Stimulated activated naive B cell treated with anti-CD40 and anti-IgM and Interleukin-4, amounts not matched to agents 10 μg/mL and 1 μg/mL and 100 μg/mL, for 72 hours (primary cell): ENCODE data around the gene AGAP5.

Experiments used
- ATAC-seq, 2 donors: fragments of 150-1000 bp; cut with Tn5 transposase; replicated peaks; 2 replicates each; pipeline ENCODE4 v1.10.0; 2021; ENCODE audit warnings: moderate library complexity in 1 of 2
- DNase-seq: peaks from one replicate; pipeline ENCODE4 v3.0.0; 2021
- H3K27ac Mint-ChIP-seq: one replicate; pipeline ENCODE4 v1.8.0; 2022; ENCODE audit warnings: mild to moderate bottlenecking, mixed read lengths
- H3K27me3 Mint-ChIP-seq, 2 donors: one replicate each; pipeline ENCODE4 v1.8.0; 2022; ENCODE audit warnings: mixed read lengths in 2 of 2
- H3K36me3 Mint-ChIP-seq, 2 donors: one replicate each; pipeline ENCODE4 v1.8.0; 2022; ENCODE audit warnings: mixed read lengths in 2 of 2, mild to moderate bottlenecking in 1 of 2
- H3K4me1 Mint-ChIP-seq, 2 donors: one replicate each; pipeline ENCODE4 v1.8.0; 2022; ENCODE audit warnings: mixed read lengths in 2 of 2, mild to moderate bottlenecking in 1 of 2
- H3K4me3 Mint-ChIP-seq, 2 donors: one replicate each; pipeline ENCODE4 v1.8.0; 2022; ENCODE audit warnings: mild to moderate bottlenecking in 2 of 2, mixed read lengths in 2 of 2, moderate library complexity in 1 of 2
- H3K9me3 Mint-ChIP-seq, 2 donors: one replicate each; pipeline ENCODE4 v1.8.0; 2022; ENCODE audit warnings: mixed read lengths in 2 of 2, mild to moderate bottlenecking in 1 of 2

Gene AGAP5

GRCh38 chr10:73643362-73643761 lies 54.5 kb downstream of the AGAP5 start:
- peaks cover 0 to 1% of the 10 kb centered on the region in 2 donors for H3K36me3 Mint-ChIP-seq
- no peak for ATAC-seq
- H3K27ac Mint-ChIP-seq, result peak overlapping the region; percentile 22
- H3K4me1 Mint-ChIP-seq, result peaks cover 17 to 26% of the 10 kb centered on the region in 2 donors
- no peak overlapping the region for H3K4me3 Mint-ChIP-seq
- H3K27me3 Mint-ChIP-seq, result peaks cover 10 to 11% of the 10 kb centered on the region in 2 donors
- no peak for DNase-seq
- no peaks in the 10 kb centered on the region for H3K9me3 Mint-ChIP-seq

- no peak for DNase-seq
- no peak within 1 kb of the TSS for H3K4me3 Mint-ChIP-seq
- H3K27me3 Mint-ChIP-seq, result peaks cover 10% of the 10 kb centered on the region in 2 donors
- no peaks in the 10 kb centered on the region for H3K9me3 Mint-ChIP-seq
- peaks cover 11 to 12% of the 10 kb centered on the region in 2 donors for H3K4me1 Mint-ChIP-seq
- H3K36me3 Mint-ChIP-seq, result no peaks in the 10 kb centered on the region
- ATAC-seq, result no peak
- H3K27ac Mint-ChIP-seq, result no peak within 1 kb of the TSS
Observed at GRCh38 chr10:73641328-73642060, 56.4 kb downstream of the AGAP5 start, which contains the start of gene MYOZ1. Gene MYOZ1 (minus strand): TSS chr10:73641474. CDS start chr10:73640017, 1,457 bp downstream.

- ATAC-seq (no peak), DNase-seq (no peak)
- H3K27ac Mint-ChIP-seq, result no peak overlapping the region
- peaks cover 5 to 7% of the 10 kb centered on the region in 2 donors for H3K4me1 Mint-ChIP-seq
- peaks cover 10% of the 10 kb centered on the region in 2 donors for H3K27me3 Mint-ChIP-seq
- no peaks in the 10 kb centered on the region for H3K9me3 Mint-ChIP-seq
- H3K4me3 Mint-ChIP-seq, result no peak overlapping the region
- H3K36me3 Mint-ChIP-seq, result no peaks in the 10 kb centered on the region
Observed at GRCh38 chr10:73639286-73639685, 58.6 kb downstream of the AGAP5 start.

- H3K4me1 Mint-ChIP-seq, result no peaks in the 10 kb centered on the region
- H3K27ac Mint-ChIP-seq, result no peak overlapping the region
- no peak for DNase-seq
- H3K4me3 Mint-ChIP-seq, result no peak overlapping the region
- H3K36me3 Mint-ChIP-seq, result no peaks in the 10 kb centered on the region
- H3K27me3 Mint-ChIP-seq, result peaks cover 0 to 4% of the 10 kb centered on the region in 2 donors
- no peak for ATAC-seq
- no peaks in the 10 kb centered on the region for H3K9me3 Mint-ChIP-seq
Observed at GRCh38 chr10:73635781-73636180, 62.1 kb downstream of the AGAP5 start.

- H3K9me3 Mint-ChIP-seq, result no peaks in the 10 kb centered on the region
- H3K4me1 Mint-ChIP-seq, result no peaks in the 10 kb centered on the region
- H3K27me3 Mint-ChIP-seq, result peaks cover 0 to 4% of the 10 kb centered on the region in 2 donors
- H3K27ac Mint-ChIP-seq, result no peak overlapping the region
- no peaks in the 10 kb centered on the region for H3K36me3 Mint-ChIP-seq
- ATAC-seq (no peak), DNase-seq (no peak)
- H3K4me3 Mint-ChIP-seq, result no peak overlapping the region
Observed at GRCh38 chr10:73634421-73634820, 63.5 kb downstream of the AGAP5 start.

GRCh38 chr10:73629165-73629564 lies 68.7 kb downstream of the AGAP5 start:
- Mint-ChIP-seq H3K27me3 (no peaks in the 10 kb centered on the region), H3K4me1 (peaks cover 4 to 17% of the 10 kb centered on the region in 2 donors), H3K27ac (no peak overlapping the region), H3K36me3 (peaks cover 0 to 4% of the 10 kb centered on the region in 2 donors), H3K4me3 (no peak overlapping the region), H3K9me3 (no peaks in the 10 kb centered on the region)
- DNase-seq, result no peak
- no peak for ATAC-seq

- no peaks in the 10 kb centered on the region for H3K9me3 Mint-ChIP-seq
- no peak overlapping the region for H3K4me3 Mint-ChIP-seq
- H3K27ac Mint-ChIP-seq, result no peak overlapping the region
Observed at GRCh38 chr10:73628405-73628804, 69.5 kb downstream of the AGAP5 start.

GRCh38 chr10:73627300-73627699 lies 70.6 kb downstream of the AGAP5 start:
- no peaks in the 10 kb centered on the region for H3K27me3 Mint-ChIP-seq
- DNase-seq, result no peak
- no peak overlapping the region for H3K27ac Mint-ChIP-seq
- H3K4me1 Mint-ChIP-seq, result peaks cover 4 to 17% of the 10 kb centered on the region in 2 donors
- peaks cover 0 to 4% of the 10 kb centered on the region in 2 donors for H3K36me3 Mint-ChIP-seq
- no peaks in the 10 kb centered on the region for H3K9me3 Mint-ChIP-seq
- ATAC-seq, result no peak
- peak overlapping the region in 1 of 2 donors; percentile 16 for H3K4me3 Mint-ChIP-seq

More at GRCh38 chr10:73628405-73628804, 69.5 kb downstream of the AGAP5 start:
- Mint-ChIP-seq H3K4me1 (peaks cover 4 to 17% of the 10 kb centered on the region in 2 donors), H3K27me3 (no peaks in the 10 kb centered on the region), H3K36me3 (peaks cover 0 to 4% of the 10 kb centered on the region in 2 donors)
- no peak for DNase-seq
- no peak for ATAC-seq

- peaks cover 4 to 17% of the 10 kb centered on the region in 2 donors for H3K4me1 Mint-ChIP-seq
- no peaks in the 10 kb centered on the region for H3K27me3 Mint-ChIP-seq
- ATAC-seq (peak; percentile 98 to 99), DNase-seq (peak; percentile 90)
- H3K36me3 Mint-ChIP-seq, result peaks cover 0 to 4% of the 10 kb centered on the region in 2 donors
- H3K27ac Mint-ChIP-seq, result peak overlapping the region; percentile 100
- H3K9me3 Mint-ChIP-seq, result no peaks in the 10 kb centered on the region
- H3K4me3 Mint-ChIP-seq, result peak overlapping the region; percentile 92 to 100
Observed at GRCh38 chr10:73625884-73626752, 71.8 kb downstream of the AGAP5 start.

- no peak for DNase-seq
- peak overlapping the region; percentile 100 for H3K27ac Mint-ChIP-seq
- peaks cover 0 to 4% of the 10 kb centered on the region in 2 donors for H3K36me3 Mint-ChIP-seq
- peak overlapping the region; percentile 92 to 100 for H3K4me3 Mint-ChIP-seq
- H3K27me3 Mint-ChIP-seq, result no peaks in the 10 kb centered on the region
- H3K4me1 Mint-ChIP-seq, result peaks cover 4 to 17% of the 10 kb centered on the region in 2 donors
- peak; percentile 67 to 72 for ATAC-seq
- H3K9me3 Mint-ChIP-seq, result no peaks in the 10 kb centered on the region
Observed at GRCh38 chr10:73625004-73625883, 72.7 kb downstream of the AGAP5 start.
